Tibial nerve (tissue), 3 donors: ENCODE results near the gene PNPLA4.

ENCODE experiments used
- POLR2A ChIP-seq, 2 donors: fragments of 450-650 bp; IDR thresholded peaks; one replicate each; pipeline ENCODE4 v1.6.1; 2017; ENCODE audit warnings: antibody characterized with exemption in 2 of 2, mild to moderate bottlenecking in 2 of 2, moderate library complexity in 2 of 2
- TF ChIP-seq, protein P1 (sequence below), 5 experiments: fragments of 200-600 bp in 3 of 5; fragments of 450-650 bp in 2 of 5; sonication (generic) in 3 of 5; IDR thresholded peaks; one replicate each; pipeline ENCODE4 v1.5.1; 2016 to 2019; ENCODE audit warnings: antibody characterized with exemption in 5 of 5, mild to moderate bottlenecking in 3 of 5, moderate library complexity in 2 of 5

DNA sequence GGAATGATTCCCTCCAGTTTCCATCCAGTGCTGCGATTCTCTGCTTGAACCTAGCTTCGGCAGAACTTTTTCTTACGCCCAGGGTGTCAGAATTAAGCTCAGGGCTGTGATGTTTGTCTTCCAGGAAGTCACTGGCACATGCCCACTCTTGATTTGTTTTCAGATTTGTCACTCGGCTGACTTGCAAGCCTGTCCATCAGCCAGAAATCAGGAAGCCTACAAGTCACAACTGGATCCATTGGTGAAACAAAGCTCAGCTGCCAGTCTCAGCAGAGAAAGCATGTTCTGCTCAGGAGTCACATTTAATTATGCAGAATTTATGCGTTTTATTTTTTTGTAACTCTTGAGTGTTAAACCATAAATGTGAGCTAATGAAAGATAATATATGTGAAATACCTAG is 38.2 kb upstream of the PNPLA4 start:
- TF ChIP-seq, protein P1, sequence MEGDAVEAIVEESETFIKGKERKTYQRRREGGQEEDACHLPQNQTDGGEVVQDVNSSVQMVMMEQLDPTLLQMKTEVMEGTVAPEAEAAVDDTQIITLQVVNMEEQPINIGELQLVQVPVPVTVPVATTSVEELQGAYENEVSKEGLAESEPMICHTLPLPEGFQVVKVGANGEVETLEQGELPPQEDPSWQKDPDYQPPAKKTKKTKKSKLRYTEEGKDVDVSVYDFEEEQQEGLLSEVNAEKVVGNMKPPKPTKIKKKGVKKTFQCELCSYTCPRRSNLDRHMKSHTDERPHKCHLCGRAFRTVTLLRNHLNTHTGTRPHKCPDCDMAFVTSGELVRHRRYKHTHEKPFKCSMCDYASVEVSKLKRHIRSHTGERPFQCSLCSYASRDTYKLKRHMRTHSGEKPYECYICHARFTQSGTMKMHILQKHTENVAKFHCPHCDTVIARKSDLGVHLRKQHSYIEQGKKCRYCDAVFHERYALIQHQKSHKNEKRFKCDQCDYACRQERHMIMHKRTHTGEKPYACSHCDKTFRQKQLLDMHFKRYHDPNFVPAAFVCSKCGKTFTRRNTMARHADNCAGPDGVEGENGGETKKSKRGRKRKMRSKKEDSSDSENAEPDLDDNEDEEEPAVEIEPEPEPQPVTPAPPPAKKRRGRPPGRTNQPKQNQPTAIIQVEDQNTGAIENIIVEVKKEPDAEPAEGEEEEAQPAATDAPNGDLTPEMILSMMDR (IDR thresholded peaks at IDR 0.05) = no peak
- no peak for TF ChIP-seq POLR2A (IDR thresholded peaks at IDR 0.05)
